ENCODE data around the gene SCP2. TPM values are rescaled to one million over a fixed set of nuclear protein-coding genes. Genes with fewer than 3 reads are reported as not detected.

The SCP2 gene
- total RNA-seq, 3 donors from 2014 or later: 97.3 to 144 (median 139) TPM

DNA sequence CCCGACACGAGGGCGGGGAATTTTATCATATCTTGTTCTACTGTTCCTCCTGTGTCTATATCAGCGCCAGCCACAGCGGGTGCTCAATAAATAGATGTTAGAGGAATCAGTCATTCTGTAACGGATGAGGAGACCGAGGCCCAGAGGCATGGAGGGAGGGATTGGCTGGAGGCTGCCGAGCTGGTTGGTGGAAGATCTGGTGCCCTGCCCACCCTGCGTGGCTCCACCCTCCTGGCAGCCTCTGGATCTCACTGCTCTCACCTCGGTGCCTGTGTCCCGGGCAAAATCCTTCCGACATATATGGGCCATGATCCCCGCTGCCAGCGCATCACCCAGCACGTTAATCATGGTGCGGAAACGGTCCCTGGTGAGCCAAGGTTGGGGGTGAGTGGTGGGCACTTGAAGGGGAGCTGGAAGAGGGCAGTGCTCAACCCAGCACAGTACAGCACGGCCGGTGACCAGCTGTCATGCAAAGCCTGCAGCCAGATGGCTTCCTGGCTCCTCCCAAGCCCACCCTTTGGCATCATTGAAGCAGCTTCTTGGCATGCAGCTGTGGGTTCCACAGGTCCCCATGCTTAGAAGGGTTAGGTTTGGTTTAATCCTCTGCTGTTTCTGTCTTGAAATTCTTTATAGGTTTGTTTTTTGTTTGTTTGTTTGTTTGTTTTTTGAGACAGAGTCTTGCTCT, 161.7 kb downstream of the SCP2 start:
- Histone ChIP-seq H3K4me1 (no peaks in the 10 kb centered on the region), H3K9me3 (no peaks in the 10 kb centered on the region), H3K36me3 (no peaks in the 10 kb centered on the region), H3K4me3 (no peak overlapping the region), H3K27ac (no peak overlapping the region), H3K27me3 (no peaks in the 10 kb centered on the region)
- intact Hi-C loops (cut with DNase I; ENCODE audit: low total_unique reads): no loop called here
- no peak for DNase-seq (ENCODE audit: low spot score in 2 of 2)
- TF ChIP-seq POLR2A (IDR thresholded peaks at IDR 0.05): no peak
- TF ChIP-seq POLR2AphosphoS5 (IDR thresholded peaks at IDR 0.05): no peak
- no peak for TF ChIP-seq CTCF (IDR thresholded peaks at IDR 0.05)

- TF ChIP-seq POLR2A (IDR thresholded peaks at IDR 0.05) (no peak), CTCF (IDR thresholded peaks at IDR 0.05) (no peak), POLR2AphosphoS5 (IDR thresholded peaks at IDR 0.05) (no peak)
- Histone ChIP-seq H3K27me3 (no peaks in the 10 kb centered on the region), H3K36me3 (no peaks in the 10 kb centered on the region), H3K4me3 (no peak overlapping the region), H3K9me3 (no peaks in the 10 kb centered on the region), H3K4me1 (no peaks in the 10 kb centered on the region), H3K27ac (no peak overlapping the region)
- DNase-seq (ENCODE audit: low spot score in 2 of 2): no peak
- intact Hi-C loops (cut with DNase I; ENCODE audit: low total_unique reads): no loop called here
Observed at GRCh38 chr1:53089478-53090226, 162.6 kb downstream of the SCP2 start.

DNA sequence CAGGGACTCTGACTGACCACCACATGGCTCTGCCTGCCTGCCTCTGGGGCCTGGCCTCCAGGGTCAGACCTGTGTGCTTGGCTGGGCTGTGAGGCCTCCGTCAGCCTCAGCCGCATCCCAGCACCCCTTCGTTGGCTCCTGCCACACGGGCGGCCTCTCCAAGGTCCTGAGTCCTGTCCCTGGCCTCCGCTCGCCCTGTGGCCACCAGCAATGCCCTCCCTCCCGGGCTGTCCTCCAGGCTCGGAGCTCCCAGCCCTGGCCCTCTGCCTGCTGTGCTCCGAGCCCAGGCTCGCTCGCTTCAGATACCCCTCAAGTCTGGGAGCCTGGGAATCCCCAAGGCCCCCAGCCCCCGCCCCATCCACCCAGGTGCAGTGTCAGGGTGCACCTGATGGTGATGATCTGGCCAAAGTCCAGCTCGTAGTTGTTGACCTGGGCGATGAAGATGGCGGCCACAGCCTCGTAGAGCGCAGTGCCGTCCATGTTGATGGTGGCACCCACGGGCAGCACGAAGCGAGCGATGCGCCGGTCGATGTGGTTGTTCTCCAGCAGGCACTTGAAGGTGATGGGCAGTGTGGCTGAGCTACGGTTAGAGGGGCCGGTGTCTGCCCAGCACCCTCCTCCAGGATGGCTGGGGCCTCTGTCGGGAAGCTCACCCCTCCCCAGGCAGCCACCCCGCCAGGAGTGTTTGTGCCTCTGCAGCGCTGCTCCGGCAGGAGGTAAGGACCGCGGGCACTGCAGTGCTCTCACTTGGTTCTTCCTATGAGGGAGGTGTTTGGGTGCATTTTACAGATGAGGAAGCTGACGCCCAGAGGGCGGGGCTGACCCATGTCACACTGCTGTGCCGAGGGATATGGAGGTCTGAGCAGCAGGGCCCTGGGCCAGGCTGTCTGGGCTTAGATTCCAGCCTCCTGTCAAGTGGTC, 163.4 kb downstream of the SCP2 start:
- no peaks in the 10 kb centered on the region for H3K9me3 ChIP-seq
- no peak for TF ChIP-seq CTCF (IDR thresholded peaks at IDR 0.05)
- no peak for TF ChIP-seq POLR2A (IDR thresholded peaks at IDR 0.05)
- TF ChIP-seq POLR2AphosphoS5 (IDR thresholded peaks at IDR 0.05): no peak
- H3K4me1 ChIP-seq: no peaks in the 10 kb centered on the region
- no peaks in the 10 kb centered on the region for H3K36me3 ChIP-seq
- H3K4me3 ChIP-seq: no peak overlapping the region
- DNase-seq (ENCODE audit: low spot score in 2 of 2): no peak
- intact Hi-C loops (cut with DNase I; ENCODE audit: low total_unique reads): no loop called here
- H3K27ac ChIP-seq: peak overlapping the region in 1 of 2 donors; percentile 1
- no peaks in the 10 kb centered on the region for H3K27me3 ChIP-seq

DNA sequence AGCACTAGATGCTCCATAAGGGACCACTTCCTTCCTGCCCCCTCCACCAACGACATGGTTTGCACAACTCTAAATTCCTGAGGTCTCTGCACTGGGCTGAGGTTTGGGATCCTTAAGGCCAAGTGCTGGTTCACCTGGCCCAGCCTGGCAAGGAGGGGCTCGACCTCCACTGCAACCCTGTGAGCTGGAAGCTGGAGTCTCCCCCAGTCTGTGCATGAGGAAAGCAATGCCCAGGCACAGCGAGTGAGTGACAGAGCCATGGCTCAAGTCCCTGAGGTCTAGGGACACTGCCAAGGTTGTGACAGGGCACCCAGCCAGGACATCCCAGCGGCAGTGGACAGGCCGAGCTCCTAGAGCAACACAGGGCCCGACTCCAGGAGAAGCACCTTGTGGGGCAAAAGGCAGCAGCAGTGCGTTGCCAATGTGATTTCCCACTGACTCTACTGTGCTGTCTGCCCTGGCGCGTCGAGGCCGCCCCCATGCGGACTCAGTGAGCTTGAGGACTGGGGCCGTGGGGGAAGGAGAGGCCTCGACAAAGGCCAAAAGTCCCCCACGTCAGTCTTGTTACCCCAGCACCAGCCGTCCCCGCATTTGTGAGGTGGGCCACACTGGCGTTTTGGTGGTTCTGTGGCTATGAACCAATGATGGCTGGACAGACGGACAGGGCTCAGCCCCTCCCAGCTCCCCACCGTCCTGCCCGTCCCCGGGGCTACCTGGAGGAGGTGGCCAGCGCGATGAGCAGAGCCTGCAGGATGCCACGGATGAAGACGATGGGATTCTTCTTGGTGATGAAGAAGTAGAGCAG, 165.0 kb downstream of the SCP2 start:
- DNase-seq (ENCODE audit: low spot score in 2 of 2): no peak
- no peaks in the 10 kb centered on the region for H3K36me3 ChIP-seq
- no peaks in the 10 kb centered on the region for H3K9me3 ChIP-seq
- intact Hi-C loops (cut with DNase I; ENCODE audit: low total_unique reads): no loop called here
- TF ChIP-seq POLR2AphosphoS5 (IDR thresholded peaks at IDR 0.05): no peak
- TF ChIP-seq CTCF (IDR thresholded peaks at IDR 0.05): no peak
- no peak for TF ChIP-seq POLR2A (IDR thresholded peaks at IDR 0.05)
- peak overlapping the region in 1 of 2 donors; percentile 12 for H3K27ac ChIP-seq
- no peaks in the 10 kb centered on the region for H3K4me1 ChIP-seq
- H3K27me3 ChIP-seq: no peaks in the 10 kb centered on the region
- H3K4me3 ChIP-seq: no peak overlapping the region
